Stimulated activated CD4-positive, alpha-beta T cell treated with anti-CD3 and anti-CD28 coated beads, Interleukin-2, amount 100 ng/mL, for 4 hours (primary cell): ENCODE measurements around the gene EIF5A.

Experiments
- DNase-seq: peaks from one replicate; pipeline ENCODE4 v3.0.0-alpha.2; 2020; ENCODE audit warnings: low read depth

Gene EIF5A

GRCh38 chr17:7355573-7355972 lies 48.1 kb downstream of the EIF5A start:
- DNase-seq, result no peak

DNA sequence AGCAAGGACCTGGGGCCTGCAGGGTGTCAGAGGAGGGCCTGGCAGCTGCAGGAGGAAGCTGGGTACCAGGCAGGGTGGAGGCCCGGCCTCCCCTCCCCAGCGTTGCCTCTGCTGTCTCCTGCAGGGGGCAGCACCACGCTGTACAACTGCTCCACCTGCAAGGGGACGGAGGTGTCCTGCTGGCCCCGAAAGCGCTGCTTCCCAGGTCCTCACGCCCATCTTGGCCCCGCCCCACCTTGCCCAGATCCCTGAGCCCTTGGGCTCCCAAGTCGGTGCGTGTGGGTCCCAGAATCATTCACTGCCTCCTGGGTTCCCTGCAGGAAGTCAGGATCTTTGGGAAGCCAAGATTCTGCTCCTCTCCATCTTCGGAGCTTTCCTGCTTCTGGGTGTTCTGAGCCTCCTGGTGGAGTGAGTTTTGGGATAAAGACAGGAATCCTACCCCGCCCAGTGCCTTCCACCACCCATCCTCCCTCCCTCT lies 48.7 kb downstream of the EIF5A start:
- peak; percentile 73 for DNase-seq

DNA sequence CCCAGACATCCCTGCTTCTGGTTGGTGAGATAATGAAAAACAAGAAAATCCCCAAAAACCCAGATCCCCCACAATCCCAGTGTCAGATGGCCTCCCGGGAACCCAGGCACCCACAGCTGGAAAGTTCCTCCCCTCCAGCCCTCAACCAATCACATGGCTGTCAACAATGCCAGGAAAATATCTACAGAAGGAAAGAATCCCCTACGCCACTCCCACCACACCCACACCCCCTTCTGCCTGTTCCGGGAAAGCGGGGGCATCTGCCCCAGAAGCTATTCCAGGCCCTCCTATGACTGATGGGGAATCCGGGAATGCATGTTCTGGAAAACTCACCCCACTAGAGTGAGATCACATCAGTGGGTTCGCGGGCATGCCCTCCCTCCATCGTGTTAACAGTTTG lies 49.3 kb downstream of the EIF5A start:
- DNase-seq, result no peak

DNA sequence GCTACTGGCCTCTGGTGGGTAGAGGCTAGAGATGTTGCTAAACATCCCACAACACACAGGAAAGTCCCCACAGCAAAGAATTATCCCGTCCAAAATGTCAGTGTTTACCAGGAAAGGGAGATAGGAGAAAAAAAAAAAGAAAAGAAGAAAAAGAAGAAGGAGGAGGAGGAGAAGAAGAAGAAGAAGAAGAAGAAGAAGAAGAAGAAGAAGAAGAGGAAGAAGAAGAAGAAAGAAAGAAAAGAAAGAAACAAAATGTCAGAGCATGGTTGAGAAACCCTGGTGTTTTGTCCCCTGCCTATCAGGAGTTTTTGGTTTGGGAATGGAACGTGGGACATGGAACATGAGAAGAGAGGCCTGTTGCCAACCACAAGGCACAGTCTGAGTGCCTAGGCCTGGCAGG lies 50.0 kb downstream of the EIF5A start:
- no peak for DNase-seq

DNA sequence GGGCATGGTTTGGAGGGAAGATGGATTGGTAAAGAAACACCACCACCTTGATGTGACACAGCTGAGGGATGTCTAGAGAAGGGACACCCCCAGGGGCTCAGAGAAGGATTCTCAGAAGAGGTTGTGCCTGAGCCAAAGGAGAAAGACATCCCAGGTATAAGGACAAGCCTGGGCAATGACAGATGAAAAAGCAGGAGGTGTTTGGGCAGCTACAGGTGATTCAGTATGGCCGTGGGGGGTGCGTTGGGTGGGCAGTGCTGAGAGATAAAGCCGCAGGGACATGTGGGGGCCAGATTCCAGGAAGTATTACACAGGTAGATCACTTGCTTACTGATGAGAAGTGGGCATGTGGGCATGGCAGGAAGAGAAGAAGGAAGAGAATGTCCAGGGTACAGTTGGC lies 54.5 kb downstream of the EIF5A start:
- no peak for DNase-seq
